ENCODE data around the gene ZNF436. TPM values are rescaled to one million over a fixed set of nuclear protein-coding genes. Genes with fewer than 3 reads are reported as not detected.

ZNF436 gene
- total and polyA plus RNA-seq, 2 of the 8 experiments (the other 6 are each of a cell fraction or from before 2014, with no cell fraction given), result 0.65 to 1.8 TPM

DNA sequence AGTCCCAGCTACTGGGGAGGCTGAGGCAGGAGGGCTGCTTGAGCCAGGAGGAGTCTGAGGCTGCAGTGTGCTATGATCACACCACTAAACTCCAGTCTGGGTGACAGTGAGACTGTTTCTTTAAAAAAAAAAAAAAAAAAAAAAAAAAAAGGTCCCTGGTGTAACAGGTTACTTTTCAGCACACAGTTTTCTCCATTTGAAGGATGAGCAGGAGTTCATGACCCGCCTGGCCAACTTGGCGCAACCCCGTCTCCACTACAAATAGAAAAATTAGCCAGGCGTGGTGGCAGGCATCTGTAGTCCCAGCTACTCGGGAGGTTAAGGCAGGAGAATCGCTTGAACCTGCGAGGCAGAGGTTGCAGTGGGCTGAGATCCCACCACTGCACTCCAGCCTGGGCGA lies 37.9 kb downstream of the ZNF436 start:
- Histone ChIP-seq H4K5ac (ENCODE audit: insufficient read length, low read depth, low read length) (no peak overlapping the region), H3K27me3 (replicated peaks in 1 of 4; ENCODE audit: control insufficient read depth in 3 of 4, extremely low read depth in 1 of 4, insufficient read depth in 3 of 4, low read length in 3 of 4) (no peaks in the 10 kb centered on the region), H3K27ac (ENCODE audit: low read depth, low read length) (no peak overlapping the region), H3K23me2 (ENCODE audit: low read depth, low read length) (peaks cover 2% of the 10 kb centered on the region; the same call in 1 of the 2 replicates), H4K20me1 (replicated peaks in 1 of 2; ENCODE audit: control insufficient read depth in 1 of 2, insufficient read depth in 2 of 2, low read length in 2 of 2) (peaks cover 11 to 14% of the 10 kb centered on the region in 2 experiments), H2BK12ac (ENCODE audit: low read depth, low read length) (no peak overlapping the region), H3K4ac (replicated peaks; ENCODE audit: insufficient read length, low read depth, low read length) (no peak overlapping the region), H2AK5ac (ENCODE audit: low read depth, low read length) (no peak overlapping the region), H2BK120ac (replicated peaks; ENCODE audit: low read depth, low read length) (no peak overlapping the region), H3K18ac (ENCODE audit: extremely low read depth, low read length) (no peak overlapping the region), H2AFZ (ENCODE audit: low read length) (no peak overlapping the region), H3K23ac (ENCODE audit: insufficient read length) (no peak overlapping the region), H3K56ac (replicated peaks; ENCODE audit: insufficient read length, low read depth, low read length) (no peak overlapping the region), H2BK5ac (ENCODE audit: low read depth, low read length) (no peak overlapping the region), H3K79me1 (ENCODE audit: low read depth, low read length) (peaks cover 9% of the 10 kb centered on the region; the same call in 1 of the 2 replicates), H3K79me2 (ENCODE audit: control insufficient read depth in 1 of 2, insufficient read depth in 2 of 2, low read length in 2 of 2) (peaks cover 0 to 60% of the 10 kb centered on the region in 2 experiments; a peak in 3 of 4 replicates), H3K4me3 (ENCODE audit: extremely low read depth in 1 of 4, insufficient read depth in 2 of 4, low read depth in 3 of 4, low read length in 4 of 4) (no peak overlapping the region), H3K4me2 (ENCODE audit: insufficient read depth in 1 of 2, low read depth in 2 of 2, low read length in 2 of 2) (no peak overlapping the region), H3K36me3 (ENCODE audit: control insufficient read depth in 2 of 4, insufficient read depth in 4 of 4, low read length in 3 of 4) (peaks cover 12 to 78% (median 51%) of the 10 kb centered on the region in 4 experiments), H3K9ac (replicated peaks in 1 of 4; ENCODE audit: extremely low read depth in 1 of 4, low read depth in 3 of 4, low read length in 3 of 4) (no peak overlapping the region), H3K4me1 (replicated peaks in 1 of 4; ENCODE audit: control insufficient read depth in 3 of 4, insufficient read depth in 4 of 4, low read length in 3 of 4) (no peaks in the 10 kb centered on the region), H3K9me3 (ENCODE audit: insufficient read depth in 2 of 2, low read depth in 1 of 2, low read length in 1 of 2) (no peaks in the 10 kb centered on the region), H4K91ac (replicated peaks; ENCODE audit: insufficient read length, low read length) (no peak overlapping the region), H3K14ac (ENCODE audit: insufficient read length) (no peak overlapping the region), H4K8ac (ENCODE audit: extremely low read depth, insufficient read depth, low read length) (no peak overlapping the region), H2BK20ac (ENCODE audit: low read length) (no peak overlapping the region), H2BK15ac (ENCODE audit: low read length) (no peak overlapping the region)
- ChIA-PET CTCF (ENCODE audit: partially characterized antibody) (interaction anchor here (1.5 kb wide), 1 partner anchor 72 kb away, joined by 3 read pairs; no protein-coding TSS in a partner anchor), POLR2A (ENCODE audit: partially characterized antibody) (interaction anchor here (0.6 to 0.8 kb wide), 2 partner anchors 11 to 57 kb away, joined by 3 to 4 read pairs; no protein-coding TSS in a partner anchor)
- FAIRE-seq (no peak), DNase-seq (ENCODE audit: low read depth in 1 of 2, low spot score in 2 of 2) (no peak)
- WGBS, 2 experiments (ENCODE audit: extremely low coverage in 1 of 2, insufficient coverage in 1 of 2, insufficient read length in 1 of 2, insufficient replicate concordance in 2 of 2, low coverage in 1 of 2, low lambda C conversion rate in 2 of 2, missing lambda C conversion rate in 1 of 2), result 95% methylated on average over 6 of the region's 8 CpGs; no CpG with 5 or more reads in 1 of the 2 experiments
- TF ChIP-seq SIX5 (IDR thresholded peaks at IDR 0.05; ENCODE audit: low read depth, low read length) (no peak), CBX5 (IDR thresholded peaks at IDR 0.05; ENCODE audit: low read depth, low read length) (no peak), CHD1 (IDR thresholded peaks at IDR 0.05; ENCODE audit: low read depth, low read length) (no peak), CHD2 (IDR thresholded peaks at IDR 0.05; ENCODE audit: low read length) (no peak), TCF12 (IDR thresholded peaks at IDR 0.05; ENCODE audit: low read depth, low read length) (no peak), FOSL1 (IDR thresholded peaks at IDR 0.05; ENCODE audit: insufficient read depth, low read depth, low read length) (no peak), SP1 (IDR thresholded peaks at IDR 0.05; ENCODE audit: low read depth, low read length) (no peak), SP2 (IDR thresholded peaks at IDR 0.05; ENCODE audit: low read length) (no peak), NANOG (IDR thresholded peaks at IDR 0.05; ENCODE audit: insufficient read depth, low read depth, low read length, poor library complexity, severe bottlenecking) (no peak), ASH2L (IDR thresholded peaks at IDR 0.05; ENCODE audit: low read length) (no peak), SIRT6 (IDR thresholded peaks at IDR 0.05; ENCODE audit: low read length) (no peak), KDM4A (IDR thresholded peaks at IDR 0.05; ENCODE audit: low read depth, low read length, severe bottlenecking) (no peak)
- TF ChIP-seq, protein P1, sequence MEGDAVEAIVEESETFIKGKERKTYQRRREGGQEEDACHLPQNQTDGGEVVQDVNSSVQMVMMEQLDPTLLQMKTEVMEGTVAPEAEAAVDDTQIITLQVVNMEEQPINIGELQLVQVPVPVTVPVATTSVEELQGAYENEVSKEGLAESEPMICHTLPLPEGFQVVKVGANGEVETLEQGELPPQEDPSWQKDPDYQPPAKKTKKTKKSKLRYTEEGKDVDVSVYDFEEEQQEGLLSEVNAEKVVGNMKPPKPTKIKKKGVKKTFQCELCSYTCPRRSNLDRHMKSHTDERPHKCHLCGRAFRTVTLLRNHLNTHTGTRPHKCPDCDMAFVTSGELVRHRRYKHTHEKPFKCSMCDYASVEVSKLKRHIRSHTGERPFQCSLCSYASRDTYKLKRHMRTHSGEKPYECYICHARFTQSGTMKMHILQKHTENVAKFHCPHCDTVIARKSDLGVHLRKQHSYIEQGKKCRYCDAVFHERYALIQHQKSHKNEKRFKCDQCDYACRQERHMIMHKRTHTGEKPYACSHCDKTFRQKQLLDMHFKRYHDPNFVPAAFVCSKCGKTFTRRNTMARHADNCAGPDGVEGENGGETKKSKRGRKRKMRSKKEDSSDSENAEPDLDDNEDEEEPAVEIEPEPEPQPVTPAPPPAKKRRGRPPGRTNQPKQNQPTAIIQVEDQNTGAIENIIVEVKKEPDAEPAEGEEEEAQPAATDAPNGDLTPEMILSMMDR (IDR thresholded peaks at IDR 0.05; ENCODE audit: control extremely low read depth in 1 of 3, insufficient read depth in 1 of 3, low read depth in 1 of 3, low read length in 3 of 3), result no peak
